Neural cell (in vitro differentiated cells): ENCODE measurements around the gene GAREM2. TPM values are rescaled to one million over a fixed set of nuclear protein-coding genes. Genes with fewer than 3 reads are reported as not detected.

Experiments used
- H2AFZ ChIP-seq: fragments of 200-600, 300-800 bp; sonication (generic), shearing (Covaris generic); 2 replicates; pipeline ENCODE4 v1.6.0; 2014; ENCODE audit warnings: low read depth, mild to moderate bottlenecking, antibody characterized with exemption, low read length, moderate library complexity
- H3F3A ChIP-seq: fragments of 200-600 bp; shearing (Covaris generic); 2 replicates; pipeline ENCODE4 v1.6.1; 2016; ENCODE audit warnings: mild to moderate bottlenecking, moderate library complexity, mixed read lengths, antibody characterized with exemption, low read length; ENCODE audit not compliant: insufficient read depth, poor library complexity, severe bottlenecking
- H3K27ac ChIP-seq: fragments of 200-600, 300-800 bp; sonication (generic), shearing (Covaris generic); 2 replicates; pipeline ENCODE4 v1.5.1; 2014; ENCODE audit warnings: mild to moderate bottlenecking, low read length, moderate library complexity
- H3K27me3 ChIP-seq: fragments of 300-800, 200-600 bp; sonication (generic), shearing (Covaris generic); 2 replicates; pipeline ENCODE4 v1.6.0; 2014; ENCODE audit warnings: mild to moderate bottlenecking, low read depth, low read length, moderate library complexity; ENCODE audit not compliant: insufficient read depth
- H3K36me3 ChIP-seq: fragments of 300-800, 200-600 bp; sonication (generic), shearing (Covaris generic); 2 replicates; pipeline ENCODE4 v1.5.1; 2014; ENCODE audit warnings: mild to moderate bottlenecking, antibody characterized with exemption, low read length, moderate library complexity; ENCODE audit not compliant: insufficient read depth
- H3K4me2 ChIP-seq: fragments of 300-800, 200-600 bp; sonication (generic), shearing (Covaris generic); 2 replicates; pipeline ENCODE4 v1.6.0; 2014; ENCODE audit warnings: mild to moderate bottlenecking, low read length
- H3K4me3 ChIP-seq: fragments of 300-800, 200-600 bp; sonication (generic), shearing (Covaris generic); 2 replicates; pipeline ENCODE4 v1.5.1; 2014; ENCODE audit warnings: mild to moderate bottlenecking, low read length, moderate library complexity
- H3K79me2 ChIP-seq: fragments of 200-600 bp; shearing (Covaris generic); replicated peaks from 2 replicates; pipeline ENCODE4 v1.6.0; 2014; ENCODE audit warnings: mild to moderate bottlenecking, low read length, moderate library complexity; ENCODE audit not compliant: insufficient read depth
- H3K9ac ChIP-seq: fragments of 300-800, 200-600 bp; sonication (generic), shearing (Covaris generic); 2 replicates; pipeline ENCODE4 v1.6.1; 2016; ENCODE audit warnings: mild to moderate bottlenecking, low read length, mixed read lengths
- H3K9me2 ChIP-seq: fragments of 200-600 bp; shearing (Covaris generic); 2 replicates; pipeline ENCODE4 v1.6.1; 2016; ENCODE audit warnings: mild to moderate bottlenecking, low read length, mixed read lengths; ENCODE audit not compliant: insufficient read depth
- H3K9me3 ChIP-seq: fragments of 200-600, 300-800 bp; sonication (generic), shearing (Covaris generic); 2 replicates; pipeline ENCODE4 v1.6.1; 2016; ENCODE audit warnings: mild to moderate bottlenecking, mixed run types, low read length, moderate library complexity, mixed read lengths
- H4K20me1 ChIP-seq: fragments of 200-600 bp; shearing (Covaris generic); 2 replicates; pipeline ENCODE4 v1.6.1; 2016; ENCODE audit warnings: mild to moderate bottlenecking, mixed run types; ENCODE audit not compliant: insufficient read depth
- CTCF ChIP-seq: fragments of 450-650 bp; IDR thresholded peaks from 2 replicates; pipeline ENCODE4 v1.5.1; 2014; ENCODE audit warnings: antibody characterized with exemption, mild to moderate bottlenecking, moderate library complexity; ENCODE audit not compliant: poor library complexity, severe bottlenecking
- EP300 ChIP-seq: fragments of 450-650 bp; conservative IDR thresholded peaks from 2 replicates; pipeline ENCODE4 v1.6.1; 2014; ENCODE audit warnings: antibody characterized with exemption, mild to moderate bottlenecking, moderate library complexity; ENCODE audit not compliant: poor library complexity, severe bottlenecking
- EZH2 ChIP-seq: fragments of 200-600, 300-800 bp; shearing (Covaris generic), sonication (generic); IDR thresholded peaks from 2 replicates; pipeline ENCODE4 v1.6.1; 2014; ENCODE audit warnings: antibody characterized with exemption, low read length, borderline replicate concordance, mild to moderate bottlenecking; ENCODE audit not compliant: insufficient read depth, poor library complexity, severe bottlenecking
- MXI1 ChIP-seq: fragments of 450-650 bp; conservative IDR thresholded peaks from 2 replicates; pipeline ENCODE4 v1.6.1; 2014; ENCODE audit warnings: antibody characterized with exemption, mild to moderate bottlenecking; ENCODE audit not compliant: poor library complexity, severe bottlenecking
- POLR2AphosphoS5 ChIP-seq: IDR thresholded peaks from 2 replicates; pipeline ENCODE4 v1.6.1; 2012
- RAD21 ChIP-seq: fragments of 450-650 bp; conservative IDR thresholded peaks from 2 replicates; pipeline ENCODE4 v1.6.1; 2014; ENCODE audit warnings: antibody characterized with exemption, mild to moderate bottlenecking, moderate library complexity
- REST ChIP-seq: IDR thresholded peaks from 2 replicates; pipeline ENCODE4 v1.6.1; 2012; ENCODE audit warnings: borderline replicate concordance
- SMC3 ChIP-seq: fragments of 450-650 bp; conservative IDR thresholded peaks from 2 replicates; pipeline ENCODE4 v1.6.1; 2014; ENCODE audit warnings: antibody characterized with exemption, mild to moderate bottlenecking, moderate library complexity; ENCODE audit not compliant: poor library complexity
- TAF1 ChIP-seq: IDR thresholded peaks from 2 replicates; pipeline ENCODE4 v1.6.1; 2012; ENCODE audit warnings: low read depth
- polyA plus RNA-seq: library from polyadenylated mRNA; depleted of rRNA; stranded (reverse); fragments of >200 nt; gene quantifications from 2 replicates; pipeline ENCODE4 v1.2.3, GENCODE V29; 2014

The GAREM2 gene
- polyA plus RNA-seq, 1 donor from 2014 or later, result 3.2 TPM

- no peak overlapping the region for H3K9ac ChIP-seq
- H3F3A ChIP-seq, result no peaks in the 10 kb centered on the region
- H3K79me2 ChIP-seq, result peaks cover 14% of the 10 kb centered on the region
- H3K9me2 ChIP-seq, result no peaks in the 10 kb centered on the region
- no peaks in the 10 kb centered on the region for H3K36me3 ChIP-seq
- TF ChIP-seq EZH2 (no peak), MXI1 (no peak), POLR2AphosphoS5 (no peak), CTCF (no peak), REST (no peak), TAF1 (no peak)
- H3K4me2 ChIP-seq, result no peak overlapping the region
- no peaks in the 10 kb centered on the region for H4K20me1 ChIP-seq
- no peak overlapping the region for H3K27ac ChIP-seq
- no peaks in the 10 kb centered on the region for H3K9me3 ChIP-seq
- H3K4me3 ChIP-seq, result peak overlapping the region; percentile 60
- H3K27me3 ChIP-seq, result peaks cover 8% of the 10 kb centered on the region
- H2AFZ ChIP-seq, result no peak overlapping the region
Observed at GRCh38 chr2:26178246-26178645, 5.4 kb downstream of the GAREM2 start.

GRCh38 chr2:26178746-26179436 lies 6.0 kb downstream of the GAREM2 start:
- Histone ChIP-seq H3F3A (no peaks in the 10 kb centered on the region), H3K9me2 (no peaks in the 10 kb centered on the region), H3K9ac (peak overlapping the region; percentile 38), H3K4me3 (peak overlapping the region; percentile 60), H3K79me2 (peaks cover 10% of the 10 kb centered on the region), H3K36me3 (no peaks in the 10 kb centered on the region), H2AFZ (peak overlapping the region; percentile 27), H3K9me3 (no peaks in the 10 kb centered on the region), H4K20me1 (no peaks in the 10 kb centered on the region), H3K4me2 (no peak overlapping the region), H3K27ac (peak overlapping the region; percentile 1), H3K27me3 (peaks cover 3% of the 10 kb centered on the region)
- no peak for TF ChIP-seq RAD21
- no peak for TF ChIP-seq SMC3
- TF ChIP-seq MXI1, result no peak
- TF ChIP-seq POLR2AphosphoS5, result no peak
- TF ChIP-seq EZH2, result no peak
- no peak for TF ChIP-seq EP300
- no peak for TF ChIP-seq CTCF
- TF ChIP-seq REST, result no peak
- no peak for TF ChIP-seq TAF1
